Tibial artery (tissue), 4 donors: ENCODE data around the gene DGKB.
A peak's percentile ranks its signal among the peaks of the same experiment; 100 is the strongest.

Source experiments
- DNase-seq, 2 donors: peaks; one replicate each; pipeline ENCODE4 v3.0.0-alpha.2; 2019
- H3K27ac ChIP-seq, 2 donors: fragments of 200-600 bp; sonication (generic) in 1 of 2; 1 replicate in 1 of 2; 2 replicates in 1 of 2; pipeline ENCODE4 v1.5.1; 2018 to 2019; ENCODE audit warnings: mild to moderate bottlenecking in 1 of 2
- H3K27me3 ChIP-seq, 2 donors: fragments of 200-600 bp; sonication (generic) in 1 of 2; one replicate each; pipeline versions ENCODE4 v1.5.1 to v1.6.0; 2016 to 2019
- H3K36me3 ChIP-seq, 3 donors: fragments of 200-600 bp; sonication (generic) in 2 of 3; one replicate each; pipeline ENCODE4 v1.5.1; 2016 to 2019; ENCODE audit warnings: mild to moderate bottlenecking in 2 of 3
- H3K4me1 ChIP-seq, 4 donors: fragments of 200-600 bp; sonication (generic) in 2 of 4; 1 replicate in 3 of 4; 2 replicates in 1 of 4; pipeline ENCODE4 v1.5.1; 2016 to 2019
- H3K4me3 ChIP-seq, 2 donors: fragments of 200-600 bp; sonication (generic) in 1 of 2; 1 replicate in 1 of 2; 2 replicates in 1 of 2; pipeline ENCODE4 v1.5.1; 2018 to 2019; ENCODE audit warnings: mild to moderate bottlenecking in 2 of 2
- H3K9me3 ChIP-seq, 3 donors: fragments of 200-600 bp; sonication (generic) in 1 of 3; one replicate each; pipeline ENCODE4 v1.5.1; 2016 to 2019
- intact Hi-C: fragments of 100-400 bp; cut with DNase I; formaldehyde crosslinking; loops from one replicate; pipeline ENCODE4 v1.15.0; 2023; ENCODE audit warnings: low total_unique reads
- TF ChIP-seq, protein P1 (sequence below), 2 experiments: fragments of 200-600 bp in 1 of 2; fragments of 450-650 bp in 1 of 2; IDR thresholded peaks; one replicate each; pipeline ENCODE4 v1.5.1; 2017 to 2019; ENCODE audit warnings: antibody characterized with exemption in 2 of 2, mild to moderate bottlenecking in 1 of 2, moderate library complexity in 1 of 2

The DGKB gene

DNA sequence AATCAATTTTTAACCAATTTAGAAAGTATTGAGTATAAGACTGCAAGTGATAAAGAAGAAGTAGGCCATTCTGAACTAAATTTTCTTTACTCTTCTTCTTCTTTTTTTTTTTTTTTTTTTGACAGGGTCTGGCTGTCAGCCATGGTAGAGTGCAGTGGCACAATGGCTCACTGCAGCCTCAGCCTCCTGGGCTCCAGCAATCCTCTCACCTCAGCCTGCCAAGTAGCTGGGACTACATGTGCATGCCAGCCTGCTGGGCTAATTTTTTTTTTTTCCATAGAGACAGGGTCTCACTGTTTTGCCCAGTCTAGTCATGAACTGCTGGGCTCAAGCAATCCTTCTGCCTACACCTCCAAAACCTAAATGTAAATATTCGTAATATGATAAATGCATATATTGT lies 63.2 kb downstream of the DGKB start:
- Histone ChIP-seq H3K27me3 (no peaks in the 10 kb centered on the region), H3K4me1 (peaks cover 0 to 6% (median 2%) of the 10 kb centered on the region in 4 donors), H3K27ac (no peak overlapping the region), H3K36me3 (no peaks in the 10 kb centered on the region), H3K9me3 (no peaks in the 10 kb centered on the region), H3K4me3 (no peak overlapping the region)
- TF ChIP-seq, protein P1, sequence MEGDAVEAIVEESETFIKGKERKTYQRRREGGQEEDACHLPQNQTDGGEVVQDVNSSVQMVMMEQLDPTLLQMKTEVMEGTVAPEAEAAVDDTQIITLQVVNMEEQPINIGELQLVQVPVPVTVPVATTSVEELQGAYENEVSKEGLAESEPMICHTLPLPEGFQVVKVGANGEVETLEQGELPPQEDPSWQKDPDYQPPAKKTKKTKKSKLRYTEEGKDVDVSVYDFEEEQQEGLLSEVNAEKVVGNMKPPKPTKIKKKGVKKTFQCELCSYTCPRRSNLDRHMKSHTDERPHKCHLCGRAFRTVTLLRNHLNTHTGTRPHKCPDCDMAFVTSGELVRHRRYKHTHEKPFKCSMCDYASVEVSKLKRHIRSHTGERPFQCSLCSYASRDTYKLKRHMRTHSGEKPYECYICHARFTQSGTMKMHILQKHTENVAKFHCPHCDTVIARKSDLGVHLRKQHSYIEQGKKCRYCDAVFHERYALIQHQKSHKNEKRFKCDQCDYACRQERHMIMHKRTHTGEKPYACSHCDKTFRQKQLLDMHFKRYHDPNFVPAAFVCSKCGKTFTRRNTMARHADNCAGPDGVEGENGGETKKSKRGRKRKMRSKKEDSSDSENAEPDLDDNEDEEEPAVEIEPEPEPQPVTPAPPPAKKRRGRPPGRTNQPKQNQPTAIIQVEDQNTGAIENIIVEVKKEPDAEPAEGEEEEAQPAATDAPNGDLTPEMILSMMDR (IDR thresholded peaks at IDR 0.05) = no peak
- intact Hi-C loops = no loop called here
- no peak for DNase-seq

DNA sequence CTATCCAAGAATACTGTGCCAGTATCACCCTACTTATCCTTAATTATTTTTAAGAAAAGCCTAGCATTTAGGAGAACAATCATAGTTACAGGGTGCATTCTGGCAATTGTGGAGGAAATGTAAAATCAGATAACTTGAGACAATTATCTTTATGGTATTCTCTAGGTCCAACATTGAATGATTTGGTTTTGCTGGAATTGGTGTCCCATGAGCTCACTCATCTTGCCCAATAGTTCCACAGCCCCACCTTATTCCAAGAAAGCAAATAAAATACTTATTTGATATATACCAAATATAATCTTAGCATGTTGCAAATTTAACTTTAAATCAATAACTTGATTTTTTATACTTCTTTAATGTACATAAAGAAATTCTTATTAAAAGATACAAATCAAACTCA lies 65.3 kb downstream of the DGKB start:
- H3K4me1 ChIP-seq = peaks cover 0 to 8% (median 2%) of the 10 kb centered on the region in 4 donors
- TF ChIP-seq, protein P1 (IDR thresholded peaks at IDR 0.05) = no peak
- no peaks in the 10 kb centered on the region for H3K27me3 ChIP-seq
- no peak overlapping the region for H3K4me3 ChIP-seq
- DNase-seq = no peak
- no peaks in the 10 kb centered on the region for H3K36me3 ChIP-seq
- no peaks in the 10 kb centered on the region for H3K9me3 ChIP-seq
- intact Hi-C loops = no loop called here
- H3K27ac ChIP-seq = no peak overlapping the region

DNA sequence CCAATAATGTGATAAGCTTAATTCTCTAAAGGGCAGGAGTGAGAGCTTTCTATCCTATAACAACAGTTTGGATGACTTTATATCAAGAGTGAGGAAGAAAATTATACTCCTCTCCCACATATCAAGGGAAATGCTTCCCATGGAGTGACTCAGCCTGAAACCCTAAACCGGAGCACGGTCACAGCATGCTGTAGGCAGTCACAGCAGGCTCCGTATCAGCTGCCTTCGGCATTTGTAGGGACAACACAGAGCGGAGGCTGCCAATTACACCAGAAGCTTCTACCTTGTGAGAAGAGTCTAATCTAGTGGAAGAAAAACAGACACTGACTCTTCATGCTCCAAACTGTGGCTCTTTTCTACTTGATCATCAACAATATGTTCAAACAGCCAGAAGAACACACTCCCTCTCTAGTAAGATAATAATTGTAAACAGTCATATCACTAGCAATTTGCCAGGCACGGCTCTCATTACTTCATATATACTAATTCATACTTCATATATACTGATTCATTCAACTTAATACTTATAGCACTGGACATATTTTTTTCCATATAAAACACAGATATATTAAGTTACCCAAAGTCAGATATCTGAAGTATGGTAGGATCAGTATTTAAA lies 65.9 kb downstream of the DGKB start:
- peak in 1 of 2 donors; percentile 20 for DNase-seq
- H3K36me3 ChIP-seq = no peaks in the 10 kb centered on the region
- H3K27ac ChIP-seq = no peak overlapping the region
- H3K27me3 ChIP-seq = no peaks in the 10 kb centered on the region
- no peaks in the 10 kb centered on the region for H3K9me3 ChIP-seq
- peaks cover 0 to 8% (median 2%) of the 10 kb centered on the region in 4 donors for H3K4me1 ChIP-seq
- TF ChIP-seq, protein P1 (IDR thresholded peaks at IDR 0.05) = no peak
- intact Hi-C loops = no loop called here
- H3K4me3 ChIP-seq = no peak overlapping the region

DNA sequence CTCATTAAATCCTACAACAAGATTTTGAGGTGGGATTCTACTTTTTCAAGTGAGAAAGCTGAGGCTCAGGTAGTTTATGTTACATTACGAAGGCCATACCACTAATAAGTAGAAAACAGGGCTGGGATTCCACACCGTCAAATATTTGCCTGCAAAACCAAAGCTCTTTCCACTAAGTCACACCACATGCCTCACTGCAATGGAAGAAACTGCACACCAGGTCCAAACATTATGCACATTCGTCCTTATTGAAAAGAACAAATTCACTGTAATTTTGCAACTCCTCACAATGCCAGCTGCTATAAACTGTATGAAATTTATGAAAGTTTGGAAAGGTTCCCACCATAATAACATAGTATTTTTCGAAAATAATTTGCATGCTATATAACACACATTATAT lies 66.5 kb downstream of the DGKB start:
- DNase-seq = no peak
- H3K27ac ChIP-seq = no peak overlapping the region
- peaks cover 0 to 8% (median 2%) of the 10 kb centered on the region in 4 donors for H3K4me1 ChIP-seq
- intact Hi-C loops = no loop called here
- H3K4me3 ChIP-seq = no peak overlapping the region
- no peaks in the 10 kb centered on the region for H3K27me3 ChIP-seq
- TF ChIP-seq, protein P1 (IDR thresholded peaks at IDR 0.05) = no peak
- H3K36me3 ChIP-seq = no peaks in the 10 kb centered on the region
- no peaks in the 10 kb centered on the region for H3K9me3 ChIP-seq

DNA sequence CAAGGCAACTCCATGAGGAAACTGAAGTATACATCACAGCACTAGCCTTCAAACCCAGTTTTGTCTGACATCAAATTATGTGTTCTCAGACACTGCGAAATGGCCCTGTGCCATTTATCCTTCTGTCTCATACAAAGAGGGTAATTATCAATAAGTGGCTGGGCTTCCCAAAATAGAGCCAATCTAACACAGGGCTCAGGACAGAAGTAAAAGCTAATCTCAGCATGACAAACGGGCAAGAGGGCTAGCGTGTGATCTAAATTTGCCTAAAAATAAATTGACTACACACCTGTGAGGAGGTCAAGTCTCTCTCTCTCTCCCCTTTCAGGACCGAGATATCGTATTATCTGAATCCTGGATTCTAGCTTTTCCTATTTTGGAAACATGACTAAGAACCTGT lies 67.2 kb downstream of the DGKB start:
- Histone ChIP-seq H3K4me3 (no peak overlapping the region), H3K27me3 (no peaks in the 10 kb centered on the region), H3K9me3 (no peaks in the 10 kb centered on the region), H3K27ac (no peak overlapping the region), H3K4me1 (peaks cover 0 to 8% (median 2%) of the 10 kb centered on the region in 4 donors), H3K36me3 (no peaks in the 10 kb centered on the region)
- TF ChIP-seq, protein P1 (IDR thresholded peaks at IDR 0.05) = no peak
- DNase-seq = no peak
- intact Hi-C loops = no loop called here

DNA sequence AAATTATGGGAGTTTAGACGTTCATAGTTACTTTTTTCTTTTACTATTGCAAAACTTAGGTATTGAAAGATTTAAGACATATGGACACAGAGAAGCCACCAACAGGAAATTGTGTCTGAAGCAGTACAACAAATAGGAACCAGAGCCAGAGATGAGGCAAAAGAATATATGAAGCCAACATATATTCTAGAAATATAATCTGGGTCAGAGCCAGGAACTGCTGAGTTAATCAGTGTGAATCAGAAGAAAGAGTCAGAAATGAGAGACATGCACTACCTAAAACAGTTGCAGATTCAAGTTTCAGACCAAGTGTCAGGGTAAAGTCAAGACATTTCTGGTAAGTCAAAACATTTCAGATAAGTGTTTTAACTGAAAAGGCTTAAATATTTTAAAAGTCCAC lies 67.7 kb downstream of the DGKB start:
- H3K27ac ChIP-seq = no peak overlapping the region
- no peaks in the 10 kb centered on the region for H3K36me3 ChIP-seq
- TF ChIP-seq, protein P1 (IDR thresholded peaks at IDR 0.05) = no peak
- H3K27me3 ChIP-seq = no peaks in the 10 kb centered on the region
- H3K9me3 ChIP-seq = no peaks in the 10 kb centered on the region
- no peak overlapping the region for H3K4me3 ChIP-seq
- H3K4me1 ChIP-seq = peaks cover 0 to 8% (median 2%) of the 10 kb centered on the region in 4 donors
- no peak for DNase-seq
- intact Hi-C loops = no loop called here
